Thoracic aorta (tissue), 2 donors: ENCODE results near the gene ZCCHC7. TPM values are rescaled to one million over a fixed set of nuclear protein-coding genes. Genes with fewer than 3 reads are reported as not detected.

ENCODE experiments used
- ATAC-seq: fragments of 150-250 bp; one replicate; pipeline ENCODE4 v1.8.0; 2017; ENCODE audit warnings: low read depth; ENCODE audit not compliant: insufficient number of reproducible peaks, low FRiP score
- DNase-seq: peaks from one replicate; pipeline ENCODE4 v3.0.0-alpha.2; 2020; ENCODE audit warnings: low spot score
- H3K27ac ChIP-seq, 2 donors: fragments of 200-600 bp; sonication (generic); 1 replicate in 1 of 2; 2 replicates in 1 of 2; pipeline ENCODE4 v1.5.1; 2016; ENCODE audit warnings: mild to moderate bottlenecking in 2 of 2, moderate library complexity in 2 of 2
- H3K27me3 ChIP-seq: fragments of 200-600 bp; sonication (generic); replicated peaks from 2 replicates; pipeline ENCODE4 v1.6.0; 2016; ENCODE audit warnings: mild to moderate bottlenecking; ENCODE audit not compliant: insufficient read depth
- H3K36me3 ChIP-seq: fragments of 200-600 bp; sonication (generic); one replicate; pipeline ENCODE4 v1.5.1; 2016
- H3K4me1 ChIP-seq, 2 donors: fragments of 200-600 bp; sonication (generic); 1 replicate in 1 of 2; 2 replicates in 1 of 2; pipeline versions ENCODE4 v1.5.1 to v1.6.0; 2016; ENCODE audit warnings: low read depth in 2 of 2, mild to moderate bottlenecking in 1 of 2; ENCODE audit not compliant: control insufficient read depth in 1 of 2
- H3K4me3 ChIP-seq: fragments of 200-600 bp; sonication (generic); 2 replicates; pipeline ENCODE4 v1.5.1; 2016; ENCODE audit warnings: mild to moderate bottlenecking
- H3K9me3 ChIP-seq: fragments of 200-600 bp; sonication (generic); 2 replicates; pipeline ENCODE4 v1.5.1; 2016
- total RNA-seq, 2 donors: library from RNA; depleted of rRNA; stranded (reverse); fragments of >200 nt; gene quantifications; one replicate each; pipeline versions ENCODE4 v1.1.0 to v1.2.3, GENCODE V29; 2016
- TF ChIP-seq, protein P1 (sequence below): fragments of 200-600 bp; sonication (generic); IDR thresholded peaks from one replicate; pipeline ENCODE4 v1.5.1; 2019; ENCODE audit warnings: antibody characterized with exemption

Gene ZCCHC7
- total RNA-seq, 2 donors from 2014 or later, result 13.8 to 19.5 TPM

DNA sequence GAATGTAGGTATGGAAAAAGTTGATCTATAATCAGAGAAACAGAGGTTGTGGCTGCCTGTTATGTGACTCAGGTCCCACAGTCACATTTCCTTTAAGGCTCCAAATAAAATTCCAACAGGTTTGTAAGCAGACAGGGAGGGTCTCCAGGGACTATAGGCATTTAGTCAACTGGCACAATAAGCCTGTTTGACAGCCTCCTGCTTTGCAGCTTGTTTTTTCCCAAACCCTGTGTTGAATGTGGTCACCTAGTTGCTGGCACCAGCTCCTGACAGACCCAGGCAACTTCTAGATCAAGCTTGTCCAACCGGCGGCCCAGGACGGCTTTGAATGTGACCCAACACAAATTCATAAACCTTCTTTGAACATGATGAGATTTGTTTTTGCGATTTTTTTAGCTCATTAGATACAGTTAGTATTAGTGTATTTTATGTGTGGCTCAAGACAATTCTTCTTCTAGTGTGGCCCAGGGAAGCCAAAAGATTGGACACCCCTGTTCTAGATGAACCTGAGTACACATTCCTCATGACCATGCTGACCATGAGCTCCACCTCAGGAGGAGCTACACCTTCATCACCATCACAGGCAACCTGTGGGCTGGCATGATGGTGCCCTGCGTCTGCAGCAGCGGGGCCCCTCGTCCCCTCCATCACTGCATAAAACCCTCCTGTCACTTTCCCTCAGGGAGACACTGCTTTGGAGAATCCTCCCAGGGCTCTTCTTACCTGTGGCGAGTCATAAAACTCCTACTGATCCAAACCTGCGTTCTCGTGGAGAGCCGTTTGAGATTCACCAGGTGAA is 286.4 kb downstream of the ZCCHC7 start:
- Histone ChIP-seq H3K27ac (no peak overlapping the region), H3K4me3 (no peak overlapping the region), H3K27me3 (no peaks in the 10 kb centered on the region), H3K9me3 (no peaks in the 10 kb centered on the region), H3K4me1 (peaks cover 0 to 6% of the 10 kb centered on the region in 2 donors), H3K36me3 (no peaks in the 10 kb centered on the region)
- ATAC-seq, result no peak
- DNase-seq, result no peak
- TF ChIP-seq, protein P1, sequence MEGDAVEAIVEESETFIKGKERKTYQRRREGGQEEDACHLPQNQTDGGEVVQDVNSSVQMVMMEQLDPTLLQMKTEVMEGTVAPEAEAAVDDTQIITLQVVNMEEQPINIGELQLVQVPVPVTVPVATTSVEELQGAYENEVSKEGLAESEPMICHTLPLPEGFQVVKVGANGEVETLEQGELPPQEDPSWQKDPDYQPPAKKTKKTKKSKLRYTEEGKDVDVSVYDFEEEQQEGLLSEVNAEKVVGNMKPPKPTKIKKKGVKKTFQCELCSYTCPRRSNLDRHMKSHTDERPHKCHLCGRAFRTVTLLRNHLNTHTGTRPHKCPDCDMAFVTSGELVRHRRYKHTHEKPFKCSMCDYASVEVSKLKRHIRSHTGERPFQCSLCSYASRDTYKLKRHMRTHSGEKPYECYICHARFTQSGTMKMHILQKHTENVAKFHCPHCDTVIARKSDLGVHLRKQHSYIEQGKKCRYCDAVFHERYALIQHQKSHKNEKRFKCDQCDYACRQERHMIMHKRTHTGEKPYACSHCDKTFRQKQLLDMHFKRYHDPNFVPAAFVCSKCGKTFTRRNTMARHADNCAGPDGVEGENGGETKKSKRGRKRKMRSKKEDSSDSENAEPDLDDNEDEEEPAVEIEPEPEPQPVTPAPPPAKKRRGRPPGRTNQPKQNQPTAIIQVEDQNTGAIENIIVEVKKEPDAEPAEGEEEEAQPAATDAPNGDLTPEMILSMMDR, result no peak

DNA sequence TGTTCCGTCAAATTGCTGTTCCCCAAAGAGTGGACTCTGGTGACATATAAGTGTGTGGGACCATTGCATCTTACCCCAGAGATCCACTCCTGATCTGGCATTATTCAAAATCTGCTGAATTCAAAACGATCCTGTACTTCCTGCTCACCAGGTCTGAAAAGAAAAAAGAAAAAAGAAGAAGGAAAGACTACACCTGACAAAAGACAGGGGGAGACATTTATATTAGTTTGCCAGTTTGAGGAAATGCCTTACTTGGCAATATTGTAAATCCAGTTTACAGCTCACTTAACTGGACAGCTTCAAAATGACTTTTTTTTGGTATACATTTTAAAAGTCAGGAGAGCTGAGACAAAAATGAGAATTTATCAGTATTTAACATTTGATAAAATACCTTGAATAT is 287.1 kb downstream of the ZCCHC7 start:
- no peak for DNase-seq
- no peaks in the 10 kb centered on the region for H3K36me3 ChIP-seq
- H3K27me3 ChIP-seq, result no peaks in the 10 kb centered on the region
- H3K9me3 ChIP-seq, result no peaks in the 10 kb centered on the region
- no peak overlapping the region for H3K4me3 ChIP-seq
- ATAC-seq, result no peak
- H3K4me1 ChIP-seq, result peaks cover 0 to 6% of the 10 kb centered on the region in 2 donors
- H3K27ac ChIP-seq, result no peak overlapping the region
- TF ChIP-seq, protein P1, result no peak

Other genes with a start within 250 kb of the ZCCHC7 start
- gene PAX5, start 86.3 kb upstream of the ZCCHC7 start, total RNA-seq, result under 1 TPM in 1 of 2 donors, not detected in 1; 0.21 TPM